H9 (cell line): ENCODE measurements around the gene ABHD17C. TPM values are rescaled to one million over a fixed set of nuclear protein-coding genes. Genes with fewer than 3 reads are reported as not detected.

ENCODE experiments used
- DNase-seq: peaks from one replicate; pipeline ENCODE4 v3.0.0-alpha.2; 2017
- H2AFZ ChIP-seq: one replicate; pipeline ENCODE4 v1.6.1; 2013; ENCODE audit warnings: mild to moderate bottlenecking, low read length, control low read depth, moderate library complexity
- H2AK5ac ChIP-seq: 2 replicates; pipeline ENCODE4 v1.6.1; 2013; ENCODE audit warnings: low read length, control low read depth, mixed read lengths; ENCODE audit not compliant: insufficient read length
- H2BK120ac ChIP-seq: one replicate; pipeline ENCODE4 v1.6.1; 2013; ENCODE audit warnings: low read depth, mild to moderate bottlenecking, low read length, control low read depth, inconsistent platforms; ENCODE audit not compliant: poor library complexity, severe bottlenecking
- H2BK12ac ChIP-seq: 2 replicates; pipeline ENCODE4 v1.6.1; 2013; ENCODE audit warnings: low read length, control low read depth, mixed read lengths, low read depth; ENCODE audit not compliant: insufficient read length
- H2BK15ac ChIP-seq: 2 replicates; pipeline ENCODE4 v1.6.1; 2013; ENCODE audit warnings: low read depth, low read length, control low read depth
- H2BK20ac ChIP-seq: one replicate; pipeline ENCODE4 v1.6.1; 2013; ENCODE audit warnings: low read depth, mild to moderate bottlenecking, low read length, control low read depth, inconsistent platforms; ENCODE audit not compliant: poor library complexity, severe bottlenecking
- H2BK5ac ChIP-seq: 2 replicates; pipeline ENCODE4 v1.6.1; 2013; ENCODE audit warnings: low read length, control low read depth, mixed read lengths; ENCODE audit not compliant: insufficient read length
- H3K14ac ChIP-seq: 2 replicates; pipeline ENCODE4 v1.6.1; 2013; ENCODE audit warnings: low read length, control low read depth; ENCODE audit not compliant: insufficient read depth
- H3K18ac ChIP-seq: 2 replicates; pipeline ENCODE4 v1.6.1; 2013; ENCODE audit warnings: low read depth, mild to moderate bottlenecking, mixed read lengths, low read length, control low read depth; ENCODE audit not compliant: insufficient read length
- H3K23ac ChIP-seq: 2 replicates; pipeline ENCODE4 v1.6.1; 2013; ENCODE audit warnings: low read length, control low read depth, mixed read lengths, low read depth; ENCODE audit not compliant: insufficient read length
- H3K23me2 ChIP-seq: 2 replicates; pipeline ENCODE4 v1.6.1; 2013; ENCODE audit warnings: low read depth, mild to moderate bottlenecking, mixed read lengths, low read length, control low read depth; ENCODE audit not compliant: insufficient read length, poor library complexity, severe bottlenecking
- H3K27ac ChIP-seq: 2 replicates; pipeline ENCODE4 v1.5.1; 2013; ENCODE audit warnings: low read length, control low read depth, mixed read lengths, low read depth; ENCODE audit not compliant: insufficient read length
- H3K27me3 ChIP-seq: 2 replicates; pipeline ENCODE4 v1.6.1; 2013; ENCODE audit warnings: low read length, control low read depth, inconsistent platforms; ENCODE audit not compliant: insufficient read depth
- H3K4ac ChIP-seq: 2 replicates; pipeline ENCODE4 v1.6.1; 2013; ENCODE audit warnings: low read depth, mild to moderate bottlenecking, control low read depth, inconsistent platforms, low read length, moderate library complexity
- H3K4me1 ChIP-seq: 2 replicates; pipeline ENCODE4 v1.6.1; 2013; ENCODE audit warnings: low read length, control low read depth, inconsistent platforms; ENCODE audit not compliant: insufficient read depth
- H3K4me2 ChIP-seq: 2 replicates; pipeline ENCODE4 v1.6.1; 2013; ENCODE audit warnings: low read length, control low read depth, mixed read lengths; ENCODE audit not compliant: insufficient read length, insufficient read depth
- H3K56ac ChIP-seq: 2 replicates; pipeline ENCODE4 v1.6.1; 2013; ENCODE audit warnings: low read depth, mild to moderate bottlenecking, mixed read lengths, low read length, control low read depth; ENCODE audit not compliant: insufficient read length
- H3K79me1 ChIP-seq: 2 replicates; pipeline ENCODE4 v1.6.1; 2013; ENCODE audit warnings: low read depth, mild to moderate bottlenecking, moderate library complexity, low read length, control low read depth, inconsistent platforms; ENCODE audit not compliant: insufficient read depth, poor library complexity, severe bottlenecking
- H3K79me2 ChIP-seq: 2 replicates; pipeline ENCODE4 v1.6.1; 2013; ENCODE audit warnings: low read length, control low read depth, inconsistent platforms; ENCODE audit not compliant: insufficient read depth
- H3K9ac ChIP-seq: 2 replicates; pipeline ENCODE4 v1.6.1; 2013; ENCODE audit warnings: low read length, control low read depth, mixed read lengths; ENCODE audit not compliant: insufficient read length; ENCODE audit errors: extremely low read depth
- H3K9me3 ChIP-seq: one replicate; pipeline ENCODE4 v1.6.1; 2013; ENCODE audit warnings: low read depth, low read length, inconsistent platforms; ENCODE audit not compliant: control insufficient read depth
- H3T11ph ChIP-seq: one replicate; pipeline ENCODE4 v1.6.1; 2013; ENCODE audit warnings: mild to moderate bottlenecking, low read length, control low read depth, inconsistent platforms
- H4K20me1 ChIP-seq: one replicate; pipeline ENCODE4 v1.6.1; 2013; ENCODE audit not compliant: control insufficient read depth, insufficient read length, insufficient read depth
- H4K5ac ChIP-seq: 2 replicates; pipeline ENCODE4 v1.6.1; 2013; ENCODE audit warnings: low read depth, mild to moderate bottlenecking, mixed read lengths, low read length, control low read depth; ENCODE audit not compliant: insufficient read length
- H4K8ac ChIP-seq: replicated peaks from 2 replicates; pipeline ENCODE4 v1.6.1; 2013; ENCODE audit warnings: low read length, control low read depth, mixed read lengths, low read depth; ENCODE audit not compliant: insufficient read length
- H4K91ac ChIP-seq: 2 replicates; pipeline ENCODE4 v1.6.1; 2013; ENCODE audit warnings: low read depth, mild to moderate bottlenecking, moderate library complexity, mixed read lengths, low read length, control low read depth; ENCODE audit not compliant: insufficient read length
- H3K27ac Mint-ChIP-seq, 3 experiments: 2 replicates in 2 of 3; 3 replicates in 1 of 3; pipeline ENCODE4 v1.8.0; 2020 to 2021; ENCODE audit warnings: mixed read lengths in 3 of 3, mild to moderate bottlenecking in 1 of 3, moderate library complexity in 1 of 3
- H3K27me3 Mint-ChIP-seq: 2 replicates; pipeline ENCODE4 v1.8.0; 2021; ENCODE audit warnings: low read depth, mild to moderate bottlenecking, moderate library complexity, mixed read lengths
- H3K36me3 Mint-ChIP-seq, 3 experiments: 2 replicates in 2 of 3; 3 replicates in 1 of 3; pipeline ENCODE4 v1.8.0; 2020 to 2021; ENCODE audit warnings: low read depth in 3 of 3, mixed read lengths in 3 of 3; ENCODE audit not compliant: insufficient read depth in 1 of 3
- H3K4me1 Mint-ChIP-seq, 2 experiments: 2 replicates each; pipeline ENCODE4 v1.8.0; 2020; ENCODE audit warnings: mixed read lengths in 2 of 2
- H3K4me3 Mint-ChIP-seq, 2 experiments: 2 replicates in 1 of 2; 3 replicates in 1 of 2; pipeline ENCODE4 v1.8.0; 2020 to 2021; ENCODE audit warnings: mild to moderate bottlenecking in 2 of 2, mixed read lengths in 2 of 2, moderate library complexity in 1 of 2
- H3K9me3 Mint-ChIP-seq, 2 experiments: 2 replicates in 1 of 2; 3 replicates in 1 of 2; pipeline ENCODE4 v1.8.0; 2020; ENCODE audit warnings: mild to moderate bottlenecking in 2 of 2, mixed read lengths in 2 of 2, moderate library complexity in 1 of 2
- WGBS: extraction: QIAGEN DNeasy Blood & Tissue Kit; methylation state at CpG from one replicate; pipeline ENCODE4 v1.1.7; 2013; ENCODE audit warnings: missing lambda C conversion rate, low lambda C conversion rate, mixed read lengths; ENCODE audit not compliant: insufficient read length; ENCODE audit errors: extremely low coverage; 5-methylcytosine and 5-hydroxymethylcytosine counted together
- total RNA-seq: library from RNA; stranded (reverse); gene quantifications from 2 replicates; pipeline ENCODE4 v1.2.1, GENCODE V29; 2021
- TF ChIP-seq, protein P1 (sequence below): fragments of 200-600 bp; sonication (generic); conservative IDR thresholded peaks from 3 replicates; pipeline ENCODE4 v1.8.0; 2021; ENCODE audit warnings: antibody characterized with exemption, mild to moderate bottlenecking

ABHD17C gene
- total RNA-seq, 1 experiment from 2014 or later, result 21.5 TPM

DNA sequence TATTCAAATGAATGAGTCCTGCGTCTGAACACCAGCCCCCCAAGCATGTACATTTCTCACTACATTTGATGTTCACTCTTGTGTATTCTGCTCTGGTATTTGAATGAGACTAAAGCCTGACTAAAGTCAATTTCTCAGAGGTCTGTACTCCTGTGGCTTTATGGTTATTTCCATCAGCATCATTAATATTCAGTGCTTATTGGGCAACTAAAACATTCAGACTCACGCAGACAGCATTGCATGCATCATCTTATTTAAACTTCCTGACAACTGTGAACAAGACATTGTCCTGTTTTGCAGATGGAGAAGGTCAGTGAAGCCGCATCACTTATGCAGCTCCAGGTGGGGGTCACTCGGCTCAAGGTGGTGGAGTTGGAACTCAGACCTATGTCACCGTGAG, 95.1 kb downstream of the ABHD17C start:
- Histone ChIP-seq H3K79me1 (no peaks in the 10 kb centered on the region), H3K56ac (no peak overlapping the region), H3K9me3 (no peaks in the 10 kb centered on the region), H4K20me1 (no peaks in the 10 kb centered on the region), H3K14ac (no peak overlapping the region), H2BK5ac (no peak overlapping the region), H2BK12ac (no peak overlapping the region), H3K18ac (no peak overlapping the region), H2BK15ac (no peak overlapping the region), H3K4ac (no peak overlapping the region), H4K5ac (no peak overlapping the region), H2BK20ac (no peak overlapping the region), H3K23ac (no peak overlapping the region), H2AFZ (no peak overlapping the region), H3K27me3 (no peaks in the 10 kb centered on the region), H4K91ac (no peak overlapping the region), H3K4me1 (no peaks in the 10 kb centered on the region; the same call in 1 of the 2 replicates), H4K8ac (no peak overlapping the region), H3K4me2 (no peak overlapping the region), H3K79me2 (no peaks in the 10 kb centered on the region), H2BK120ac (no peak overlapping the region), H3K27ac (no peak overlapping the region), H3K23me2 (no peaks in the 10 kb centered on the region), H2AK5ac (no peak overlapping the region), H3K9ac (no peak overlapping the region), H3T11ph (no peak overlapping the region)
- Mint-ChIP-seq H3K9me3 (no peaks in the 10 kb centered on the region), H3K27me3 (peaks cover 9% of the 10 kb centered on the region), H3K27ac (no peak overlapping the region), H3K4me1 (peaks cover 2% of the 10 kb centered on the region in 2 experiments; a peak in 2 of 4 replicates), H3K36me3 (no peaks in the 10 kb centered on the region), H3K4me3 (no peak overlapping the region)
- no peak for DNase-seq
- TF ChIP-seq, protein P1, sequence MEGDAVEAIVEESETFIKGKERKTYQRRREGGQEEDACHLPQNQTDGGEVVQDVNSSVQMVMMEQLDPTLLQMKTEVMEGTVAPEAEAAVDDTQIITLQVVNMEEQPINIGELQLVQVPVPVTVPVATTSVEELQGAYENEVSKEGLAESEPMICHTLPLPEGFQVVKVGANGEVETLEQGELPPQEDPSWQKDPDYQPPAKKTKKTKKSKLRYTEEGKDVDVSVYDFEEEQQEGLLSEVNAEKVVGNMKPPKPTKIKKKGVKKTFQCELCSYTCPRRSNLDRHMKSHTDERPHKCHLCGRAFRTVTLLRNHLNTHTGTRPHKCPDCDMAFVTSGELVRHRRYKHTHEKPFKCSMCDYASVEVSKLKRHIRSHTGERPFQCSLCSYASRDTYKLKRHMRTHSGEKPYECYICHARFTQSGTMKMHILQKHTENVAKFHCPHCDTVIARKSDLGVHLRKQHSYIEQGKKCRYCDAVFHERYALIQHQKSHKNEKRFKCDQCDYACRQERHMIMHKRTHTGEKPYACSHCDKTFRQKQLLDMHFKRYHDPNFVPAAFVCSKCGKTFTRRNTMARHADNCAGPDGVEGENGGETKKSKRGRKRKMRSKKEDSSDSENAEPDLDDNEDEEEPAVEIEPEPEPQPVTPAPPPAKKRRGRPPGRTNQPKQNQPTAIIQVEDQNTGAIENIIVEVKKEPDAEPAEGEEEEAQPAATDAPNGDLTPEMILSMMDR, result no peak
- no CpG with 5 or more reads among the region's 5 CpGs for WGBS
